Measurements from ENCODE around the gene EPAS1.

Gene EPAS1

GRCh38 chr2:46296840-46297545, at the start of gene EPAS1:
TSS of gene EPAS1 (plus strand) at chr2:46297407. CDS start at chr2:46297912, 505 bp downstream.
- Histone ChIP-seq H3K4me3 (peak within 1 kb of the TSS; percentile 65 to 91), H3K27me3 (no peaks in the 10 kb centered on the region), H3K36me3 (no peaks in the 10 kb centered on the region), H3K27ac (peak within 1 kb of the TSS; percentile 82 to 94), H3K9me3 (no peaks in the 10 kb centered on the region), H3K4me1 (peaks cover 0 to 28% (median 10%) of the 10 kb centered on the region in 4 donors)
- peak; percentile 97 to 98 for DNase-seq
- TF ChIP-seq, protein P1, sequence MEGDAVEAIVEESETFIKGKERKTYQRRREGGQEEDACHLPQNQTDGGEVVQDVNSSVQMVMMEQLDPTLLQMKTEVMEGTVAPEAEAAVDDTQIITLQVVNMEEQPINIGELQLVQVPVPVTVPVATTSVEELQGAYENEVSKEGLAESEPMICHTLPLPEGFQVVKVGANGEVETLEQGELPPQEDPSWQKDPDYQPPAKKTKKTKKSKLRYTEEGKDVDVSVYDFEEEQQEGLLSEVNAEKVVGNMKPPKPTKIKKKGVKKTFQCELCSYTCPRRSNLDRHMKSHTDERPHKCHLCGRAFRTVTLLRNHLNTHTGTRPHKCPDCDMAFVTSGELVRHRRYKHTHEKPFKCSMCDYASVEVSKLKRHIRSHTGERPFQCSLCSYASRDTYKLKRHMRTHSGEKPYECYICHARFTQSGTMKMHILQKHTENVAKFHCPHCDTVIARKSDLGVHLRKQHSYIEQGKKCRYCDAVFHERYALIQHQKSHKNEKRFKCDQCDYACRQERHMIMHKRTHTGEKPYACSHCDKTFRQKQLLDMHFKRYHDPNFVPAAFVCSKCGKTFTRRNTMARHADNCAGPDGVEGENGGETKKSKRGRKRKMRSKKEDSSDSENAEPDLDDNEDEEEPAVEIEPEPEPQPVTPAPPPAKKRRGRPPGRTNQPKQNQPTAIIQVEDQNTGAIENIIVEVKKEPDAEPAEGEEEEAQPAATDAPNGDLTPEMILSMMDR (IDR thresholded peaks at IDR 0.05): no peak
- intact Hi-C loops (cut with DNase I; ENCODE audit: low total_unique reads): loop anchor here (5.0 to 10.0 kb wide), 2 partner anchors 55 to 62 kb away; no protein-coding TSS in a partner anchor

DNA sequence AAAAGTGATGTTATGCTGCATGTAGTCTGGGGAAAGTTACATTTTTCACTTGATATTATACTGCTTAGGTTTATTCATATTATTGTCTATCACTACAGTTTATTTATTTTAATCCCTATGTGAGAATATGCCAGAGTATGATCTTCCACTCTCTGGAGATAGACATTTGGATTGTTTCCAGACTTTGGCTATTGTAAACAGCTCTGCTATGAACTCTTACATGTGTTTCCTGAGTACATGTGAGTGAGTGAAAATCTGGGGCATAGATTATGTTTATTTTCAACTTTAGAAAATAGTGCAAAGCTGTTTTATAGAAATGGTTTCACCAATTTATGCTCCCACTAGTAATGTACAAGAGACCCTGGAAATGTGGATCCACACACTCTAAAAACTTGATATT, 49.0 kb upstream of the EPAS1 start:
- no peak for DNase-seq
- peaks cover 0 to 9% (median 0%) of the 10 kb centered on the region in 4 donors for H3K4me1 ChIP-seq
- H3K9me3 ChIP-seq: no peaks in the 10 kb centered on the region
- H3K27ac ChIP-seq: no peak overlapping the region
- H3K27me3 ChIP-seq: no peaks in the 10 kb centered on the region
- intact Hi-C loops (cut with DNase I; ENCODE audit: low total_unique reads): no loop called here
- no peak overlapping the region for H3K4me3 ChIP-seq
- TF ChIP-seq, protein P1 (IDR thresholded peaks at IDR 0.05): no peak
- no peaks in the 10 kb centered on the region for H3K36me3 ChIP-seq

GRCh38 chr2:46249654-46250053, 47.6 kb upstream of the EPAS1 start:
- H3K36me3 ChIP-seq: no peaks in the 10 kb centered on the region
- DNase-seq: no peak
- no peaks in the 10 kb centered on the region for H3K27me3 ChIP-seq
- TF ChIP-seq, protein P1 (IDR thresholded peaks at IDR 0.05): no peak
- no peak overlapping the region for H3K27ac ChIP-seq
- intact Hi-C loops (cut with DNase I; ENCODE audit: low total_unique reads): no loop called here
- H3K9me3 ChIP-seq: no peaks in the 10 kb centered on the region
- H3K4me3 ChIP-seq: no peak overlapping the region
- H3K4me1 ChIP-seq: peaks cover 0 to 11% (median 0%) of the 10 kb centered on the region in 4 donors

GRCh38 chr2:46252891-46253659, 44.1 kb upstream of the EPAS1 start:
- TF ChIP-seq, protein P1 (IDR thresholded peaks at IDR 0.05): no peak
- H3K36me3 ChIP-seq: no peaks in the 10 kb centered on the region
- no peaks in the 10 kb centered on the region for H3K9me3 ChIP-seq
- no peak for DNase-seq
- no peak overlapping the region for H3K4me3 ChIP-seq
- intact Hi-C loops (cut with DNase I; ENCODE audit: low total_unique reads): no loop called here
- peaks cover 0 to 11% (median 0%) of the 10 kb centered on the region in 4 donors for H3K4me1 ChIP-seq
- H3K27me3 ChIP-seq: no peaks in the 10 kb centered on the region
- H3K27ac ChIP-seq: no peak overlapping the region

DNA sequence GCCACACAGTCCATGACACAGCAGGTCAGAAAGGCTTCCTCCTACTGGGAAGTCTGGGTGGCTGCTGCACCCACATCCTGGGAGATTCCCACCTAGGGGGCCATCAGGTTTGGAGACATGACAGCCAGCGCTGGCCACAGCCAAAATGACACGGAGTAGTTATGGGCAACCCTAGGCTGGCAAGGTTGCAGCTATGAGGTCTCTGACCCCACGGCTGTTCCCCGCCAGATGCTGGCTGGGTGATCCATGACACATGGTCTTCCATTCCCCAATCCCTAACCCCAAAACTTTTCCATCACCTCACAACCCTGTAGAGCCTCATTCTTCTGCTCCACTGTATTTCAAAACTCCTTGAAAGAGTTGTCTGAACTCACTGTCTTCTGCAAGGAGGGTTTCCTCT, 42.7 kb upstream of the EPAS1 start:
- intact Hi-C loops (cut with DNase I; ENCODE audit: low total_unique reads): no loop called here
- H3K9me3 ChIP-seq: no peaks in the 10 kb centered on the region
- H3K36me3 ChIP-seq: no peaks in the 10 kb centered on the region
- H3K4me1 ChIP-seq: peaks cover 0 to 19% (median under 1%) of the 10 kb centered on the region in 4 donors
- no peak overlapping the region for H3K27ac ChIP-seq
- no peak for DNase-seq
- TF ChIP-seq, protein P1 (IDR thresholded peaks at IDR 0.05): no peak
- H3K4me3 ChIP-seq: no peak overlapping the region
- H3K27me3 ChIP-seq: no peaks in the 10 kb centered on the region

Measured in tibial artery (tissue), 4 donors.